SU-DHL-6 (cell line): Measurements from ENCODE around the gene NCAPG2.

ENCODE experiments used
- H2AFZ ChIP-seq: fragments of 200-600 bp; sonication (generic); 2 replicates; pipeline ENCODE4 v1.6.1; 2014; ENCODE audit warnings: low read depth, mild to moderate bottlenecking, moderate library complexity, mixed read lengths, antibody characterized with exemption, low read length; ENCODE audit not compliant: severe bottlenecking
- H3F3A ChIP-seq: fragments of 200-600 bp; shearing (Covaris generic); 2 replicates; pipeline ENCODE4 v1.6.0; 2016; ENCODE audit warnings: antibody characterized with exemption, mild to moderate bottlenecking; ENCODE audit not compliant: insufficient read depth
- H3K27ac ChIP-seq: fragments of 200-600 bp; sonication (generic); 2 replicates; pipeline ENCODE4 v1.5.1; 2016; ENCODE audit warnings: low read depth, mild to moderate bottlenecking, low read length, moderate library complexity, mixed read lengths
- H3K27me3 ChIP-seq: fragments of 200-600 bp; sonication (generic), shearing (Covaris generic); 2 replicates; pipeline ENCODE4 v1.6.0; 2014; ENCODE audit warnings: mild to moderate bottlenecking, low read length
- H3K36me3 ChIP-seq: fragments of 200-600 bp; sonication (generic); 2 replicates; pipeline ENCODE4 v1.6.1; 2014; ENCODE audit warnings: mild to moderate bottlenecking, low read length, mixed read lengths
- H3K4me2 ChIP-seq: fragments of 300-600, 200-600 bp; shearing (Covaris generic), sonication (generic); 2 replicates; pipeline ENCODE4 v1.6.0; 2014; ENCODE audit warnings: low read length, low read depth, mild to moderate bottlenecking; ENCODE audit not compliant: poor library complexity, severe bottlenecking
- H3K4me3 ChIP-seq: fragments of 200-600 bp; sonication (generic); 2 replicates; pipeline ENCODE4 v1.5.1; 2014; ENCODE audit warnings: antibody characterized with exemption, low read length, mild to moderate bottlenecking, mixed read lengths; ENCODE audit not compliant: insufficient read depth, poor library complexity, severe bottlenecking
- H3K79me2 ChIP-seq: fragments of 200-600 bp; sonication (generic); 2 replicates; pipeline ENCODE4 v1.6.1; 2014; ENCODE audit warnings: mild to moderate bottlenecking, low read length, moderate library complexity; ENCODE audit not compliant: insufficient read depth
- H3K9ac ChIP-seq: fragments of 200-600 bp; sonication (generic); 2 replicates; pipeline ENCODE4 v1.7.0; 2014; ENCODE audit warnings: mild to moderate bottlenecking, low read length
- H3K9me2 ChIP-seq: fragments of 200-600 bp; sonication (generic); replicated peaks from 2 replicates; pipeline ENCODE4 v1.6.1; 2014; ENCODE audit warnings: low read length; ENCODE audit not compliant: insufficient read depth
- H3K9me3 ChIP-seq: fragments of 200-600 bp; sonication (generic); 2 replicates; pipeline ENCODE4 v1.6.1; 2014; ENCODE audit warnings: low read length, mixed read lengths; ENCODE audit not compliant: insufficient read depth
- H4K20me1 ChIP-seq: fragments of 200-600 bp; sonication (generic); 2 replicates; pipeline ENCODE4 v1.6.1; 2014; ENCODE audit warnings: low read depth, mild to moderate bottlenecking, antibody characterized with exemption, low read length, moderate library complexity, mixed read lengths
- EZH2phosphoT487 ChIP-seq: fragments of 200-600 bp; sonication (generic), shearing (Covaris generic); conservative IDR thresholded peaks from 2 replicates; pipeline ENCODE4 v1.6.1; 2018; ENCODE audit warnings: mild to moderate bottlenecking, antibody characterized with exemption, low read length, moderate library complexity, mixed read lengths
- TF ChIP-seq, protein P1 (sequence below): fragments of 200-600 bp; sonication (generic); IDR thresholded peaks from one replicate; pipeline ENCODE4 v1.5.1; 2017; ENCODE audit warnings: antibody characterized with exemption, mild to moderate bottlenecking, low read length, moderate library complexity; ENCODE audit not compliant: insufficient read depth, poor library complexity, severe bottlenecking

The NCAPG2 gene

DNA sequence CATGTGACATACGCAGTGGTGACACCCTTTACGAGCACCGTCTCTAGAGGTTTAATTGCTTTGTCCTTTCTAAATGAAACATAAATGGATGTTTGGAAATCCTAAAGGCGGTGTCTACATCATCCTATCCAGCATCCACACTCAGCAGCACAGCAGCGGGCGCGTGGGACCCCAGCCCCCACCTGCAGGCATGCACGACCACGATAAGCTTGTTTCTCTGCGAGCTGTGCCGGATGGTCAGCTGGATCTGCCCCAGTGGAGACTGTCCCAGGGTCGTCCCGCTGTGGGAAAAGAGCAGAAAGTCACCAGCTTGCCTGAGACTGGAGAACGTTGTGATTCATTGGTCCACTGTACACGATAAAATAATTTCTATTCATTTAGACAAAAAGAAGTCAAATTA, 34.2 kb upstream of the NCAPG2 start:
- H4K20me1 ChIP-seq, result no peaks in the 10 kb centered on the region
- H3K9me3 ChIP-seq, result no peaks in the 10 kb centered on the region
- no peaks in the 10 kb centered on the region for H3K79me2 ChIP-seq
- no peaks in the 10 kb centered on the region for H3K9me2 ChIP-seq
- no peak overlapping the region for H3K9ac ChIP-seq
- no peak overlapping the region for H3K27ac ChIP-seq
- H3K4me2 ChIP-seq, result no peak overlapping the region
- no peaks in the 10 kb centered on the region for H3K27me3 ChIP-seq
- no peak overlapping the region for H2AFZ ChIP-seq
- H3K36me3 ChIP-seq, result no peaks in the 10 kb centered on the region
- no peak overlapping the region for H3K4me3 ChIP-seq
- no peaks in the 10 kb centered on the region for H3F3A ChIP-seq
- TF ChIP-seq, protein P1, sequence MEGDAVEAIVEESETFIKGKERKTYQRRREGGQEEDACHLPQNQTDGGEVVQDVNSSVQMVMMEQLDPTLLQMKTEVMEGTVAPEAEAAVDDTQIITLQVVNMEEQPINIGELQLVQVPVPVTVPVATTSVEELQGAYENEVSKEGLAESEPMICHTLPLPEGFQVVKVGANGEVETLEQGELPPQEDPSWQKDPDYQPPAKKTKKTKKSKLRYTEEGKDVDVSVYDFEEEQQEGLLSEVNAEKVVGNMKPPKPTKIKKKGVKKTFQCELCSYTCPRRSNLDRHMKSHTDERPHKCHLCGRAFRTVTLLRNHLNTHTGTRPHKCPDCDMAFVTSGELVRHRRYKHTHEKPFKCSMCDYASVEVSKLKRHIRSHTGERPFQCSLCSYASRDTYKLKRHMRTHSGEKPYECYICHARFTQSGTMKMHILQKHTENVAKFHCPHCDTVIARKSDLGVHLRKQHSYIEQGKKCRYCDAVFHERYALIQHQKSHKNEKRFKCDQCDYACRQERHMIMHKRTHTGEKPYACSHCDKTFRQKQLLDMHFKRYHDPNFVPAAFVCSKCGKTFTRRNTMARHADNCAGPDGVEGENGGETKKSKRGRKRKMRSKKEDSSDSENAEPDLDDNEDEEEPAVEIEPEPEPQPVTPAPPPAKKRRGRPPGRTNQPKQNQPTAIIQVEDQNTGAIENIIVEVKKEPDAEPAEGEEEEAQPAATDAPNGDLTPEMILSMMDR, result no peak
- TF ChIP-seq EZH2phosphoT487, result no peak

DNA sequence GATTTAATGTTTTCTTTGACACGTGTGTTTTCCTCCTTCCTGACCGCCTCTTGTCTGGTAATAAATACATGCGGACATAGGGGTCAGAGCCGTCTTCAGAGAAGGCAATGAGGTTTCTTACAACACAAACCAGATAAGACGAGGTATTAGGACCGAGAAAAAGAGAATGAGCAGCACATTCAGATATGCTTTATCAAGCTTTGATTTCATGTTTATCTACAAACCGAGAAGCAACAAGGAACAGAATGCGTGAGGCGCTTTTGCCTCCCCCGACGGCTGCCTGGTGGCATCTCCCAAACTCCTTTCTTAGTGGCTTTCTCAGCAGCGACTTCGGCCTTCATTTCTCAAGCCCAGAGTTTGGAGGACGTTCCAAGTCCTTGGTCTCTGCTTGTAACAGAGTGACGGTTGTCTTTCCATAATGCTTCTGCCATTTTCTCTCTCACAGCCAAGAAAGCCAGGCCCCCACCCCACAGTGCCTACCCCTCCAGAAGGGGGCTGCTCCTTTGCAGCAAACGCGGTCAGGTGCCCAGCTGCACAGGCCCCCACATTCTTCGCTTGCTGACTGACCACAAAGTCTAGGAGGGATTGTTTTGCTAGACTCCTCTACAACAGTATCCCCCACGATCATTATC, 32.6 kb upstream of the NCAPG2 start:
- H3K4me3 ChIP-seq, result no peak overlapping the region
- no peaks in the 10 kb centered on the region for H4K20me1 ChIP-seq
- no peaks in the 10 kb centered on the region for H3K27me3 ChIP-seq
- no peak overlapping the region for H3K9ac ChIP-seq
- no peaks in the 10 kb centered on the region for H3K9me3 ChIP-seq
- H3F3A ChIP-seq, result no peaks in the 10 kb centered on the region
- H3K36me3 ChIP-seq, result no peaks in the 10 kb centered on the region
- no peaks in the 10 kb centered on the region for H3K79me2 ChIP-seq
- no peak overlapping the region for H3K27ac ChIP-seq
- H2AFZ ChIP-seq, result no peak overlapping the region
- no peak for TF ChIP-seq EZH2phosphoT487
- TF ChIP-seq, protein P1, result no peak
- no peaks in the 10 kb centered on the region for H3K9me2 ChIP-seq
- H3K4me2 ChIP-seq, result no peak overlapping the region

- Histone ChIP-seq H3K27me3 (no peaks in the 10 kb centered on the region), H3K4me3 (no peak overlapping the region), H3K4me2 (no peak overlapping the region), H3K9me2 (no peaks in the 10 kb centered on the region), H3K9ac (no peak overlapping the region), H3K36me3 (no peaks in the 10 kb centered on the region), H3K9me3 (no peaks in the 10 kb centered on the region), H3F3A (no peaks in the 10 kb centered on the region), H3K79me2 (no peaks in the 10 kb centered on the region), H3K27ac (no peak overlapping the region), H2AFZ (no peak overlapping the region), H4K20me1 (no peaks in the 10 kb centered on the region)
- TF ChIP-seq EZH2phosphoT487, result no peak
- TF ChIP-seq, protein P1, result no peak
These were observed 31.3 kb upstream of the NCAPG2 start for GRCh38 chr7:158735935-158736334.

DNA sequence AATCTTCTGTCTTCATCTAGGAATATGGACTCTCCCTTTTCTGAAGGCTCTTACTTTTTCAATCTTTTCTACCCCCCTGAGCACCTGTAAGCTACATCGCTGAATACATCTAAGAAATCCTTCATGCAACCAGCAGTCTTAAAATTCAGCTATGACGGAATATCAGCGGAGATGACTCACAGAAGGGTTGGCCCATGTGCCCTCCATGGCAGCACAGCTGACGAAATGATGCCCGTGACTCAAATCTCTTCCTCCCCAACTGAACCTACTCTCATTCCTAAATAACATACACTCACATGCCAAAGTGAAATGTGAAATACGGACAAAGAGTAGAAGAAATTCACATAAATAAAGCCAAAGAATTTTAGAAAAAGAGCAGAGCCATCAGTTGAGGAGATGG, 30.3 kb upstream of the NCAPG2 start:
- H3K27ac ChIP-seq, result no peak overlapping the region
- no peaks in the 10 kb centered on the region for H3K9me3 ChIP-seq
- no peaks in the 10 kb centered on the region for H3K36me3 ChIP-seq
- TF ChIP-seq, protein P1, result no peak
- no peak for TF ChIP-seq EZH2phosphoT487
- no peaks in the 10 kb centered on the region for H3K79me2 ChIP-seq
- no peak overlapping the region for H3K4me2 ChIP-seq
- H3K27me3 ChIP-seq, result no peaks in the 10 kb centered on the region
- H3K9me2 ChIP-seq, result no peaks in the 10 kb centered on the region
- H3K9ac ChIP-seq, result no peak overlapping the region
- no peak overlapping the region for H3K4me3 ChIP-seq
- no peaks in the 10 kb centered on the region for H4K20me1 ChIP-seq
- no peaks in the 10 kb centered on the region for H3F3A ChIP-seq
- no peak overlapping the region for H2AFZ ChIP-seq
